Karpas-422 (cell line): ENCODE results near the gene PLD4. TPM values are rescaled to one million over a fixed set of nuclear protein-coding genes. Genes with fewer than 3 reads are reported as not detected.
"Not testable (repeated sequence)": the region's sequence is repeated elsewhere in the genome, so short reads cannot be mapped to it uniquely, and the experiment has no call there.

Source experiments
- DNase-seq: peaks from one replicate; pipeline ENCODE4 v3.0.0-alpha.2; 2015
- H2AFZ ChIP-seq: fragments of 200-600 bp; sonication (generic); 2 replicates; pipeline ENCODE4 v1.6.1; 2014; ENCODE audit warnings: antibody characterized with exemption, low read length, mixed read lengths
- H3K27ac ChIP-seq: fragments of 200-600 bp; sonication (generic); 2 replicates; pipeline ENCODE4 v1.5.1; 2014; ENCODE audit warnings: mild to moderate bottlenecking, low read length, moderate library complexity
- H3K27me3 ChIP-seq: fragments of 200-600 bp; sonication (generic); 2 replicates; pipeline ENCODE4 v1.6.1; 2014; ENCODE audit warnings: low read length, mixed read lengths
- H3K36me3 ChIP-seq: fragments of 200-600 bp; sonication (generic); 2 replicates; pipeline ENCODE4 v1.6.1; 2014; ENCODE audit warnings: low read length, mixed read lengths; ENCODE audit not compliant: insufficient read depth
- H3K4me1 ChIP-seq: fragments of 200-600 bp; sonication (generic); 2 replicates; pipeline ENCODE4 v1.6.1; 2014; ENCODE audit warnings: mild to moderate bottlenecking, low read length, mixed read lengths
- H3K4me2 ChIP-seq: fragments of 200-600 bp; sonication (generic); 2 replicates; pipeline ENCODE4 v1.6.1; 2014; ENCODE audit warnings: low read length, low read depth, mild to moderate bottlenecking; ENCODE audit not compliant: poor library complexity, severe bottlenecking
- H3K4me3 ChIP-seq: fragments of 200-600 bp; sonication (generic); 2 replicates; pipeline ENCODE4 v1.5.1; 2014; ENCODE audit warnings: mild to moderate bottlenecking, antibody characterized with exemption, low read length, mixed read lengths
- H3K79me2 ChIP-seq: fragments of 200-600 bp; sonication (generic); 2 replicates; pipeline ENCODE4 v1.6.1; 2014; ENCODE audit warnings: mild to moderate bottlenecking, low read length, mixed read lengths
- H3K9ac ChIP-seq: fragments of 200-600 bp; sonication (generic); 2 replicates; pipeline ENCODE4 v1.6.0; 2014; ENCODE audit warnings: low read length
- H3K9me2 ChIP-seq: fragments of 200-600 bp; sonication (generic), shearing (Covaris generic); replicated peaks from 2 replicates; pipeline ENCODE4 v1.6.0; 2014; ENCODE audit warnings: mild to moderate bottlenecking, low read length, moderate library complexity; ENCODE audit not compliant: insufficient read depth
- H3K9me3 ChIP-seq: fragments of 300-700, 200-600 bp; sonication (generic); 2 replicates; pipeline ENCODE4 v1.6.1; 2014; ENCODE audit warnings: low read length, mixed read lengths
- H4K20me1 ChIP-seq: fragments of 200-600 bp; sonication (generic); 2 replicates; pipeline ENCODE4 v1.6.1; 2014; ENCODE audit warnings: mild to moderate bottlenecking, antibody characterized with exemption, low read length, low read depth; ENCODE audit not compliant: insufficient read depth
- total RNA-seq: library from RNA; depleted of rRNA; stranded (reverse); fragments of >200 nt; shearing (Covaris generic); gene quantifications from 2 replicates; pipeline ENCODE4 v1.2.3, GENCODE V29; 2014; ENCODE audit warnings: low replicate concordance

PLD4 gene
- total RNA-seq, 1 experiment from 2014 or later = 146 TPM

DNA sequence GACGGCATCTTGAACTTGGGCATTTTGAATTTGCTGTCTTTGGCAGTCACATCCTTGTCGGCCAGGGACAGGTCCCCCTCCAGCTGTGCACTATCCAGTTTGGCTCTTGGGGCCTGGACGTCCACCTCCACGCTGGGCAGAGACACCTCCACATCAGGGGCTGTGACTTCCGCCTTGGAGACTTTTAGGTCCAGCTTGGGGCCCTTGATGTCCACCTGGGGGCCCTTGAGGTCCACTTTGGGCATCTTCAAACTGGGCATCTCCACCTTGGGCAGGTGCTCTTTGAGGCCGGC lies 19.3 kb downstream of the PLD4 start:
- H2AFZ ChIP-seq, H3K4me1 ChIP-seq, H3K4me2 ChIP-seq: not testable (repeated sequence)

DNA sequence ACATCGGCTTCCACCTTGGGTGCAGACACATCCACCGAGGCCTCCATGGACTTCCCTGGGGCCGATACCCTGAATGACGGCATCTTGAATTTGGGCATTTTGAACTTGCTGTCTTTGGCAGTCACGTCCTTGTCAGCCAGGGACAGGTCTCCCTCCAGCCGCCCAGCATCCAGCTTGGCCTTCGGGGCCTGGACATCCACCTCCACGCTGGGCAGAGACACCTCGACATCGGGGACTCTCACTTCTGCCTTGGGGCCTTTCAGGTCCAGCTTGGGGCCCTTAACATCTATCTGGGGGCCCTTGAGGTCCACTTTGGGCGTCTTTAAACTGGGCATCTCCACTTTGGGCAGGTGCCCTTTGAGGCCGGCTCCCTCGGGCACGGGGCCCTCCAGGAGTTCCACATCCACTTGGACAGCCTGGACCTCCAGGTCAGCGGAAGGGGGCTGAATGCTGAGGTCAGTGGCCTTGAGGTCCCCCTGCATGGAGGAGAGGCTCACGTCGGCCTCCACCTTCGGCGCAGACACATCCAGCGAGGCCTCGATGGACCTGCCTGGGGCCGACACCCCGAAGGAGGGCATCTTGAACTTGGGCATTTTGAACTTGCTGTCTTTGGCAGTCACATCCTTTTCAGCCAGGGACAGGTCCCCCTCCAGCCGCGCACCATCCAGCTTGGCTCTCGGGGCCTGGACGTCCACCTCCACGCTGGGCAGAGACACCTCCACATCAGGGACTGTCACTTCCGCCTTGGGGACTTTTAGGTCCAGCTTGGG lies 19.9 kb downstream of the PLD4 start:
- not testable (repeated sequence) for H3K27me3 ChIP-seq, H3K9me3 ChIP-seq, H3K9me2 ChIP-seq, DNase-seq, H3K4me3 ChIP-seq, H3K27ac ChIP-seq, H3K4me1 ChIP-seq, H3K9ac ChIP-seq, H3K36me3 ChIP-seq, H3K4me2 ChIP-seq, H3K79me2 ChIP-seq, H2AFZ ChIP-seq
- peaks cover 17% of the 10 kb centered on the region; the same call in 1 of the 2 replicates for H4K20me1 ChIP-seq

More for the DNA sequence above, 19.3 kb downstream of the PLD4 start:
- H3K27ac ChIP-seq, H3K4me3 ChIP-seq, H3K27me3 ChIP-seq, H3K9ac ChIP-seq, H3K9me2 ChIP-seq, H3K36me3 ChIP-seq, H3K9me3 ChIP-seq, H3K79me2 ChIP-seq, DNase-seq: not testable (repeated sequence)
- H4K20me1 ChIP-seq = peaks cover 18% of the 10 kb centered on the region; the same call in 1 of the 2 replicates

- H3K9me2 ChIP-seq, H3K27me3 ChIP-seq, H2AFZ ChIP-seq, H3K27ac ChIP-seq, DNase-seq, H3K4me1 ChIP-seq, H3K36me3 ChIP-seq, H3K9ac ChIP-seq, H3K4me2 ChIP-seq, H3K79me2 ChIP-seq, H3K9me3 ChIP-seq, H3K4me3 ChIP-seq: not testable (repeated sequence)
- peaks cover 11% of the 10 kb centered on the region; the same call in 1 of the 2 replicates for H4K20me1 ChIP-seq
Measured at GRCh38 chr14:104945266-104945665, 20.6 kb downstream of the PLD4 start.

- H2AFZ ChIP-seq, H4K20me1 ChIP-seq, H3K27me3 ChIP-seq, H3K27ac ChIP-seq, H3K36me3 ChIP-seq, H3K4me2 ChIP-seq, DNase-seq, H3K9me2 ChIP-seq, H3K79me2 ChIP-seq, H3K4me3 ChIP-seq, H3K9ac ChIP-seq, H3K4me1 ChIP-seq, H3K9me3 ChIP-seq: not testable (repeated sequence)
Measured at GRCh38 chr14:104945986-104946965, 21.6 kb downstream of the PLD4 start.

DNA sequence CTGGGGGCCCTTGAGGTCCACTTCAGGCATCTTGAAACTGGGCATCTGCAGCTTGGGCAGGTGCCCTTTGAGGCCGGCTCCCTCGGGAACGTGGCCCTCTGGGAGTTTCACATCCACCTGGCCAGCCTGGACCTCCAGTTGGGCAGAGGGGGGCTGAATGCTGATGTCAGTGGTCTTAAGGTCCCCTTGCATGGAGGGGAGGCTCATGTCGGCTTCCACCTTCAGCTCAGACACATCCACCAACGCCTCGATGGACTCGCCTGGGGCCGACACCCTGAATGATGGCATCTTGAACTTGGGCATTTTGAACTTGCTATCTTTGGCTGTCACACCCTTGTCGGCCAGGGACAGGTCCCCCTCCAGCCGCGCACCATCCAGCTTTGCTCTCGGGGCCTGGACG lies 22.5 kb downstream of the PLD4 start:
- H3K4me2 ChIP-seq, H3K9ac ChIP-seq, H4K20me1 ChIP-seq, H3K9me3 ChIP-seq, H3K79me2 ChIP-seq, H3K36me3 ChIP-seq, H3K9me2 ChIP-seq, H3K27ac ChIP-seq, H2AFZ ChIP-seq, DNase-seq, H3K27me3 ChIP-seq, H3K4me1 ChIP-seq, H3K4me3 ChIP-seq: not testable (repeated sequence)

GRCh38 chr14:104947881-104948735 lies 23.4 kb downstream of the PLD4 start:
- not testable (repeated sequence) for H3K27ac ChIP-seq, H3K9me2 ChIP-seq, H3K4me1 ChIP-seq, H3K4me3 ChIP-seq, H3K9me3 ChIP-seq, H2AFZ ChIP-seq, DNase-seq, H3K36me3 ChIP-seq, H3K27me3 ChIP-seq, H3K79me2 ChIP-seq, H4K20me1 ChIP-seq, H3K4me2 ChIP-seq, H3K9ac ChIP-seq

DNA sequence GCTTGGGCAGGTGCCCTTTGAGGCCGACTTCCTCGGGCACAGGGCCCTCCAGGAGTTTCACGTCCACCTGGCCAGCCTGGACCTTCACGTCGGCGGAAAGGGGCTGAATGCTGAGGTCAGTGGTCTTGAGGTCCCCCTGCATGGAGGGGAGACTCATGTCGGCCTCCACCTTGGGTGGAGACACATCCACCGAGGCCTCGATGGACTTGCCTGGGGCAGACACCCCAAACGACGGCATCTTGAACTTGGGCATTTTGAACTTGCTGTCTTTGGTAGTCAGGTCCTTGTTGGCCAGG lies 24.0 kb downstream of the PLD4 start:
- Histone ChIP-seq H3K4me2 (no peak overlapping the region), H3K4me3 (no peak overlapping the region), H3K27ac (no peak overlapping the region), H3K79me2 (no peaks in the 10 kb centered on the region), H4K20me1 (peaks cover 2% of the 10 kb centered on the region; the same call in 1 of the 2 replicates), H3K27me3 (no peaks in the 10 kb centered on the region), H2AFZ (no peak overlapping the region), H3K36me3 (no peaks in the 10 kb centered on the region), H3K9me3 (no peaks in the 10 kb centered on the region), H3K9ac (no peak overlapping the region), H3K9me2 (no peaks in the 10 kb centered on the region), H3K4me1 (no peaks in the 10 kb centered on the region)
- no peak for DNase-seq

GRCh38 chr14:104949406-104949955 lies 24.8 kb downstream of the PLD4 start:
- not testable (repeated sequence) for H3K79me2 ChIP-seq, H3K9ac ChIP-seq, H3K27me3 ChIP-seq, H3K4me1 ChIP-seq, DNase-seq, H4K20me1 ChIP-seq, H3K4me2 ChIP-seq, H3K27ac ChIP-seq, H2AFZ ChIP-seq, H3K4me3 ChIP-seq, H3K9me2 ChIP-seq, H3K36me3 ChIP-seq, H3K9me3 ChIP-seq
